ENCODE measurements around the gene PCBD1.

The PCBD1 gene

GRCh38 chr10:70917226-70917625 is 28.9 kb upstream of the PCBD1 start:
- no peak for DNase-seq

- no peak for DNase-seq
Observed at GRCh38 chr10:70916241-70916640, 27.9 kb upstream of the PCBD1 start.

- DNase-seq = no peak
Observed at GRCh38 chr10:70915806-70916205, 27.4 kb upstream of the PCBD1 start.

GRCh38 chr10:70915206-70915605 is 26.8 kb upstream of the PCBD1 start:
- no peak for DNase-seq

- no peak for DNase-seq
Observed at GRCh38 chr10:70914316-70914864, 26.0 kb upstream of the PCBD1 start.

GRCh38 chr10:70913893-70914240 is 25.5 kb upstream of the PCBD1 start:
- no peak for DNase-seq

- no peak for DNase-seq
Observed at GRCh38 chr10:70913191-70913892, 25.0 kb upstream of the PCBD1 start.

- no peak for DNase-seq
Observed at GRCh38 chr10:70912556-70912955, 24.2 kb upstream of the PCBD1 start.

GRCh38 chr10:70911386-70911785 is 23.0 kb upstream of the PCBD1 start:
- no peak for DNase-seq

- DNase-seq = no peak
Observed at GRCh38 chr10:70910486-70911341, 22.3 kb upstream of the PCBD1 start.

- DNase-seq = no peak
Observed at GRCh38 chr10:70909326-70909935, 21.1 kb upstream of the PCBD1 start.

- DNase-seq = no peak
Observed at GRCh38 chr10:70908406-70909296, 20.3 kb upstream of the PCBD1 start.

- DNase-seq = no peak
Observed at GRCh38 chr10:70907637-70908405, 19.5 kb upstream of the PCBD1 start.

GRCh38 chr10:70906953-70907636 is 18.7 kb upstream of the PCBD1 start:
- DNase-seq = no peak

- DNase-seq = no peak
Observed at GRCh38 chr10:70906031-70906783, 17.8 kb upstream of the PCBD1 start.

GRCh38 chr10:70905071-70906021 is 17.0 kb upstream of the PCBD1 start:
- DNase-seq = no peak

- DNase-seq = peak; percentile 73
Observed at GRCh38 chr10:70903262-70903921, 15.0 kb upstream of the PCBD1 start.

GRCh38 chr10:70902661-70903261 is 14.4 kb upstream of the PCBD1 start:
- no peak for DNase-seq

Measured in midbrain (tissue), 1 donor.